ENCODE data around the gene ZNF532.

DNA sequence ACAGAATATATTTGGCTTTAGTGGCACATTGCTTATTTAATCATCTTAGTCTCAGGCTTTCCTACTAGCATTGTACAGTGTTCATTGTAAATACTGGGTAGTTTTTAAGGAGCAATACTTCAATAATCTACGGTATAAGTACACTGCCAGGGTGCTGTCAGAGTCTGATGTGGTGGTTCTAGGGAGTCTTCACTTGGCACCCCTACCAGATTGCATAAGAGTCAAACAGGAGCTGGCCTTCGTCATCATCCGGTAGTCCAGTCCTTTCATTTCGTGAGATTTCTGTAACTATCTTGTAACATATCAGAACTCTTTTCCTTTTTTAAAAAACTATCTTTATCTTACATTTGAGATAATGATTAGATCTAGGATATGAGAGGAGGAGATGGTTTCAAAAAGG, 91.1 kb downstream of the ZNF532 start:
- TF ChIP-seq, protein P1, sequence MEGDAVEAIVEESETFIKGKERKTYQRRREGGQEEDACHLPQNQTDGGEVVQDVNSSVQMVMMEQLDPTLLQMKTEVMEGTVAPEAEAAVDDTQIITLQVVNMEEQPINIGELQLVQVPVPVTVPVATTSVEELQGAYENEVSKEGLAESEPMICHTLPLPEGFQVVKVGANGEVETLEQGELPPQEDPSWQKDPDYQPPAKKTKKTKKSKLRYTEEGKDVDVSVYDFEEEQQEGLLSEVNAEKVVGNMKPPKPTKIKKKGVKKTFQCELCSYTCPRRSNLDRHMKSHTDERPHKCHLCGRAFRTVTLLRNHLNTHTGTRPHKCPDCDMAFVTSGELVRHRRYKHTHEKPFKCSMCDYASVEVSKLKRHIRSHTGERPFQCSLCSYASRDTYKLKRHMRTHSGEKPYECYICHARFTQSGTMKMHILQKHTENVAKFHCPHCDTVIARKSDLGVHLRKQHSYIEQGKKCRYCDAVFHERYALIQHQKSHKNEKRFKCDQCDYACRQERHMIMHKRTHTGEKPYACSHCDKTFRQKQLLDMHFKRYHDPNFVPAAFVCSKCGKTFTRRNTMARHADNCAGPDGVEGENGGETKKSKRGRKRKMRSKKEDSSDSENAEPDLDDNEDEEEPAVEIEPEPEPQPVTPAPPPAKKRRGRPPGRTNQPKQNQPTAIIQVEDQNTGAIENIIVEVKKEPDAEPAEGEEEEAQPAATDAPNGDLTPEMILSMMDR (IDR thresholded peaks at IDR 0.05) = no peak
- TF ChIP-seq POLR2A (IDR thresholded peaks at IDR 0.05) (no peak), EP300 (IDR thresholded peaks at IDR 0.05) (no peak)

Measured in upper lobe of left lung (tissue), 4 donors.